GM21515 (cell line): ENCODE data around the gene PRDX2.

Source experiments
- ATAC-seq: cut with Tn5 transposase; IDR thresholded peaks from one replicate; pipeline ENCODE4 v1.9.1; 2021; ENCODE audit not compliant: unreplicated experiment

The PRDX2 gene

GRCh38 chr19:12782174-12782423 lies 19.5 kb downstream of the PRDX2 start:
- no peak for ATAC-seq

GRCh38 chr19:12779162-12779993 lies 22.2 kb downstream of the PRDX2 start:
- ATAC-seq: no peak

- no peak for ATAC-seq
Measured at GRCh38 chr19:12778905-12779161, 22.8 kb downstream of the PRDX2 start.

GRCh38 chr19:12778017-12778904 lies 23.3 kb downstream of the PRDX2 start:
- no peak for ATAC-seq

GRCh38 chr19:12777217-12778016 lies 24.2 kb downstream of the PRDX2 start:
- no peak for ATAC-seq

- peak; percentile 8 for ATAC-seq
Measured at GRCh38 chr19:12774588-12775555, 26.7 kb downstream of the PRDX2 start, which contains the start of gene HOOK2. HOOK2 (minus strand) TSS chr19:12775552; CDS start chr19:12775449, 103 bp downstream.

GRCh38 chr19:12773571-12773970 lies 28.0 kb downstream of the PRDX2 start:
- no peak for ATAC-seq

GRCh38 chr19:12772323-12772722 lies 29.3 kb downstream of the PRDX2 start:
- ATAC-seq: no peak

GRCh38 chr19:12770922-12771321 lies 30.7 kb downstream of the PRDX2 start:
- no peak for ATAC-seq

- no peak for ATAC-seq
Measured at GRCh38 chr19:12769689-12770088, 31.9 kb downstream of the PRDX2 start.

- no peak for ATAC-seq
Measured at GRCh38 chr19:12767666-12768065, 33.9 kb downstream of the PRDX2 start.

GRCh38 chr19:12767150-12767549 lies 34.5 kb downstream of the PRDX2 start:
- ATAC-seq: no peak

GRCh38 chr19:12766051-12766521 lies 35.5 kb downstream of the PRDX2 start:
- no peak for ATAC-seq

- ATAC-seq: no peak
Measured at GRCh38 chr19:12764698-12765097, 36.9 kb downstream of the PRDX2 start.

GRCh38 chr19:12763100-12763499 lies 38.5 kb downstream of the PRDX2 start:
- ATAC-seq: no peak

- ATAC-seq: no peak
Measured at GRCh38 chr19:12759686-12760085, 41.9 kb downstream of the PRDX2 start.

- ATAC-seq: no peak
Measured at GRCh38 chr19:12757544-12758274, 43.9 kb downstream of the PRDX2 start.

GRCh38 chr19:12756150-12756883 lies 45.3 kb downstream of the PRDX2 start:
- no peak for ATAC-seq
